Caki2 (cell line): ENCODE measurements around the gene RFXANK. TPM values are rescaled to one million over a fixed set of nuclear protein-coding genes. Genes with fewer than 3 reads are reported as not detected.

ENCODE experiments used
- total RNA-seq: library from RNA; depleted of rRNA; stranded (reverse); fragments of >200 nt; shearing (Covaris generic); gene quantifications from 2 replicates; pipeline ENCODE4 v1.2.3, GENCODE V29; 2014; ENCODE audit warnings: low replicate concordance; rRNA removed

The RFXANK gene
- total RNA-seq, 1 experiment from 2014 or later: 81.8 TPM

Other genes with a start within 250 kb of the RFXANK start
- gene SUGP2, start 158.7 kb upstream of the RFXANK start, total RNA-seq: 33.4 and 36.5 TPM in 2 replicates
- 84.8 and 99.9 TPM in 2 replicates for gene ARMC6, start 158.7 kb upstream of the RFXANK start, total RNA-seq
- 5.1 and 7.8 TPM in 2 replicates for gene SLC25A42, start 128.3 kb upstream of the RFXANK start, total RNA-seq
- 32.3 and 34.1 TPM in 2 replicates for gene TMEM161A, start 53.8 kb upstream of the RFXANK start, total RNA-seq
- gene MEF2B, start 22.0 kb upstream of the RFXANK start, total RNA-seq: 2.6 TPM in 1 of 2 replicates, not detected in the other
- 32.9 and 47.2 TPM in 2 replicates for gene BORCS8, start 106 bp upstream of the RFXANK start, total RNA-seq
- gene NR2C2AP, start 11.2 kb downstream of the RFXANK start, total RNA-seq: 59.3 and 78.3 TPM in 2 replicates
- gene NCAN, start 19.7 kb downstream of the RFXANK start, total RNA-seq: not detected in 2 replicates
- not detected in 2 replicates for gene TM6SF2, start 81.0 kb downstream of the RFXANK start, total RNA-seq
- 19.2 and 30.8 TPM in 2 replicates for gene SUGP1, start 128.3 kb downstream of the RFXANK start, total RNA-seq
- gene MAU2, start 128.6 kb downstream of the RFXANK start, total RNA-seq: 13.0 and 36.3 TPM in 2 replicates
- 29.2 and 35.1 TPM in 2 replicates for gene GATAD2A, start 213.4 kb downstream of the RFXANK start, total RNA-seq